IMR-90 (cell line): Measurements from ENCODE around the gene PRMT7. TPM values are rescaled to one million over a fixed set of nuclear protein-coding genes. Genes with fewer than 3 reads are reported as not detected.

Source experiments
- ATAC-seq: fragments of 200-7000 bp; cut with Tn5 transposase; 2 replicates; pipeline ENCODE4 v1.9.1; 2020; ENCODE audit warnings: low read depth, mild to moderate bottlenecking, moderate library complexity
- BruUV-seq: library from RNA; stranded (reverse); fragments of 400-500 nt; replicated peaks from 2 replicates; lab custom pipeline; 2021; lab: Mats Ljungman, UMichigan
- CTCF ChIA-PET: fragments of 300-600 bp; formaldehyde crosslinking; extraction: SDS; loops from one replicate; lab custom pipeline; 2021; ENCODE audit warnings: antibody characterized with exemption; lab: Yijun Ruan, JAX
- POLR2A ChIA-PET: fragments of 300-600 bp; sonication (Branson Sonifier 250); formaldehyde crosslinking; loops from one replicate; lab custom pipeline; 2022; ENCODE audit warnings: antibody characterized with exemption; ENCODE audit not compliant: unreplicated experiment; lab: Charles Lee
- DNase-seq: peaks from one replicate; pipeline ENCODE4 v3.0.0; 2013
- H2AFZ ChIP-seq: replicated peaks from 2 replicates; pipeline ENCODE3; 2013; ENCODE audit warnings: low read length, mild to moderate bottlenecking; ENCODE audit not compliant: poor library complexity
- H2AK5ac ChIP-seq: 2 replicates; pipeline ENCODE4 v1.6.1; 2013; ENCODE audit warnings: low read depth, low read length, inconsistent platforms
- H2AK9ac ChIP-seq: replicated peaks from 2 replicates; pipeline ENCODE3; 2013; ENCODE audit warnings: mild to moderate bottlenecking, low read depth, low read length, moderate library complexity; ENCODE audit not compliant: poor library complexity
- H2BK120ac ChIP-seq: 2 replicates; pipeline ENCODE4 v1.6.1; 2013; ENCODE audit warnings: low read depth, low read length, inconsistent platforms
- H2BK15ac ChIP-seq: 3 replicates; pipeline ENCODE4 v1.6.1; 2013; ENCODE audit warnings: low read depth, low read length, inconsistent platforms
- H2BK20ac ChIP-seq: 2 replicates; pipeline ENCODE4 v1.6.1; 2013; ENCODE audit warnings: low read depth, mild to moderate bottlenecking, inconsistent platforms, low read length, moderate library complexity
- H2BK5ac ChIP-seq: 2 replicates; pipeline ENCODE4 v1.6.1; 2013; ENCODE audit warnings: mild to moderate bottlenecking, low read depth, low read length, inconsistent platforms; ENCODE audit not compliant: poor library complexity, severe bottlenecking
- H3K14ac ChIP-seq: replicated peaks from 2 replicates; pipeline ENCODE4 v1.6.1; 2013; ENCODE audit warnings: low read depth, low read length, inconsistent platforms
- H3K18ac ChIP-seq: 2 replicates; pipeline ENCODE4 v1.6.1; 2013; ENCODE audit warnings: low read depth, low read length, control low read depth
- H3K23ac ChIP-seq: 2 replicates; pipeline ENCODE4 v1.6.1; 2013; ENCODE audit warnings: low read depth, low read length, inconsistent platforms
- H3K27ac ChIP-seq: 2 replicates; pipeline ENCODE4 v1.5.1; 2013; ENCODE audit warnings: mild to moderate bottlenecking, control low read depth, low read length; ENCODE audit not compliant: insufficient read depth
- H3K27me3 ChIP-seq: 2 replicates; pipeline ENCODE4 v1.6.1; 2013; ENCODE audit warnings: low read length; ENCODE audit not compliant: control insufficient read depth, insufficient read depth
- H3K36me3 ChIP-seq: 2 replicates; pipeline ENCODE4 v1.6.1; 2013; ENCODE audit warnings: low read length, mixed read lengths; ENCODE audit not compliant: control insufficient read depth, insufficient read depth
- H3K4ac ChIP-seq: 2 replicates; pipeline ENCODE4 v1.6.1; 2013; ENCODE audit warnings: low read depth, low read length, inconsistent platforms
- H3K4me1 ChIP-seq: 2 replicates; pipeline ENCODE4 v1.6.1; 2013; ENCODE audit warnings: low read length, mixed read lengths; ENCODE audit not compliant: control insufficient read depth, insufficient read depth
- H3K4me2 ChIP-seq: 2 replicates; pipeline ENCODE4 v1.6.1; 2013; ENCODE audit warnings: low read depth, mild to moderate bottlenecking, control low read depth, low read length, moderate library complexity
- H3K4me3 ChIP-seq: 2 replicates; pipeline ENCODE4 v1.5.1; 2013; ENCODE audit warnings: low read depth, mild to moderate bottlenecking, control low read depth, low read length, moderate library complexity; ENCODE audit not compliant: insufficient read depth
- H3K56ac ChIP-seq: 2 replicates; pipeline ENCODE4 v1.6.1; 2013; ENCODE audit warnings: low read length, inconsistent platforms; ENCODE audit not compliant: insufficient read depth; ENCODE audit errors: extremely low read depth
- H3K79me1 ChIP-seq, 2 experiments: 2 replicates each; pipeline ENCODE4 v1.6.1; 2013; ENCODE audit warnings: low read length in 2 of 2, inconsistent platforms in 1 of 2, low read depth in 1 of 2
- H3K9ac ChIP-seq: 2 replicates; pipeline ENCODE4 v1.6.1; 2013; ENCODE audit warnings: low read depth, low read length, control low read depth
- H3K9me1 ChIP-seq: 2 replicates; pipeline ENCODE4 v1.6.1; 2013; ENCODE audit warnings: low read length, inconsistent platforms; ENCODE audit not compliant: insufficient read depth
- H3K9me3 ChIP-seq: 2 replicates; pipeline ENCODE4 v1.6.1; 2013; ENCODE audit warnings: low read length; ENCODE audit not compliant: control insufficient read depth, insufficient read depth
- H4K20me1 ChIP-seq: 2 replicates; pipeline ENCODE4 v1.6.1; 2013; ENCODE audit warnings: low read length, inconsistent platforms; ENCODE audit not compliant: insufficient read depth
- H4K5ac ChIP-seq: 2 replicates; pipeline ENCODE4 v1.6.1; 2013; ENCODE audit warnings: mild to moderate bottlenecking, low read depth, low read length, control low read depth
- H4K8ac ChIP-seq, 2 experiments: 2 replicates each; pipeline ENCODE4 v1.6.1; 2013; ENCODE audit warnings: low read depth in 2 of 2, low read length in 2 of 2, control low read depth in 1 of 2, inconsistent platforms in 1 of 2
- H4K91ac ChIP-seq: 2 replicates; pipeline ENCODE4 v1.6.1; 2013; ENCODE audit warnings: low read depth, low read length, inconsistent platforms; ENCODE audit not compliant: insufficient read depth
- CEBPB ChIP-seq: IDR thresholded peaks from 2 replicates; pipeline ENCODE4 v1.6.1; 2012; ENCODE audit warnings: low read depth, low read length, improper control_type of control experiment
- CHD1 ChIP-seq: IDR thresholded peaks from 2 replicates; pipeline ENCODE4 v1.6.1; 2012; ENCODE audit warnings: low read depth, low read length, improper control_type of control experiment
- ELK1 ChIP-seq: fragments of 150-350 bp; IDR thresholded peaks from 2 replicates; pipeline ENCODE4 v1.6.1; 2016; ENCODE audit warnings: low read depth, mild to moderate bottlenecking, low read length, moderate library complexity, borderline replicate concordance
- FOS ChIP-seq: fragments of 150-350 bp; IDR thresholded peaks from 2 replicates; pipeline ENCODE4 v1.6.1; 2016; ENCODE audit warnings: low read depth, low read length
- MAFK ChIP-seq: IDR thresholded peaks from 2 replicates; pipeline ENCODE4 v1.6.1; 2012; ENCODE audit warnings: low read depth, low read length, improper control_type of control experiment
- MAZ ChIP-seq: IDR thresholded peaks from 2 replicates; pipeline ENCODE4 v1.6.1; 2012; ENCODE audit warnings: low read depth, mild to moderate bottlenecking, low read length, improper control_type of control experiment, moderate library complexity, borderline replicate concordance
- MXI1 ChIP-seq: IDR thresholded peaks from 2 replicates; pipeline ENCODE4 v1.6.1; 2012; ENCODE audit warnings: low read depth, mild to moderate bottlenecking, low read length, moderate library complexity, borderline replicate concordance
- NFE2L2 ChIP-seq: fragments of 150-350 bp; IDR thresholded peaks from 2 replicates; pipeline ENCODE4 v1.6.1; 2016; ENCODE audit warnings: low read depth, mild to moderate bottlenecking, low read length
- POLR2A ChIP-seq: IDR thresholded peaks from 2 replicates; pipeline ENCODE4 v1.6.1; 2012; ENCODE audit warnings: mild to moderate bottlenecking, low read depth, low read length
- RAD21 ChIP-seq: IDR thresholded peaks from 2 replicates; pipeline ENCODE4 v1.6.1; 2012; ENCODE audit warnings: low read length, improper control_type of control experiment
- RCOR1 ChIP-seq: IDR thresholded peaks from 2 replicates; pipeline ENCODE4 v1.6.1; 2012; ENCODE audit warnings: mild to moderate bottlenecking, low read length, improper control_type of control experiment; ENCODE audit not compliant: insufficient replicate concordance
- RFX5 ChIP-seq: IDR thresholded peaks from 2 replicates; pipeline ENCODE4 v1.8.0; 2012; ENCODE audit warnings: low read depth, mild to moderate bottlenecking, low read length, moderate library complexity
- SMC3 ChIP-seq: fragments of 150-350 bp; IDR thresholded peaks from 2 replicates; pipeline ENCODE4 v1.6.1; 2016; ENCODE audit warnings: low read depth, mild to moderate bottlenecking, antibody characterized with exemption, low read length, moderate library complexity
- USF2 ChIP-seq: fragments of 150-350 bp; IDR thresholded peaks from 2 replicates; pipeline ENCODE4 v1.6.1; 2017; ENCODE audit warnings: mild to moderate bottlenecking, antibody characterized with exemption, low read length, low read depth
- WGBS, 2 experiments: methylation state at CpG; one replicate each; pipeline versions ENCODE4 v1.1.5 to v1.1.7; 2013; ENCODE audit warnings: missing lambda C conversion rate in 2 of 2; ENCODE audit not compliant: insufficient read length in 1 of 2; ENCODE audit errors: extremely low coverage in 2 of 2; 5-methylcytosine and 5-hydroxymethylcytosine counted together
- dilution Hi-C: fragments of 300-500 bp; cut with HindIII; formaldehyde crosslinking; loops from one replicate; pipeline ENCODE4 v1.14.3; 2018; ENCODE audit warnings: low sequenced_read_pairs; ENCODE audit not compliant: unreplicated experiment
- in situ Hi-C: fragments of 300-500 bp; cut with MboI; formaldehyde crosslinking; loops from 3 replicates; pipeline ENCODE4 v1.14.3; 2019; ENCODE audit warnings: low sequenced_read_pairs, inconsistent platforms, mixed read lengths
- intact Hi-C: fragments of 100-400 bp; cut with micrococcal nuclease; formaldehyde crosslinking; loops from 2 replicates; pipeline ENCODE4 v1.10.0; 2022
- polyA plus RNA-seq, 3 experiments: library from polyadenylated mRNA; depleted of rRNA; stranded (reverse); fragments of >200 nt; gene quantifications; 2 replicates each; pipeline ENCODE4 v1.2.3, GENCODE V29; 2012; ENCODE audit warnings: low replicate concordance in 1 of 3
- total RNA-seq: library from RNA; depleted of rRNA; stranded (reverse); fragments of >200 nt; gene quantifications from 2 replicates; pipeline ENCODE4 v1.2.3, GENCODE V29; 2012

PRMT7 gene
- total and polyA plus RNA-seq, 2 of the 4 experiments (the other 2 are of a cell fraction): 63.1 to 68.6 TPM

- Histone ChIP-seq H2BK120ac (no peak overlapping the region), H3K4me3 (no peak overlapping the region), H3K9me1 (peaks cover 8% of the 10 kb centered on the region; the same call in 1 of the 2 replicates), H4K8ac (no peak overlapping the region), H2BK20ac (no peak overlapping the region), H3K27me3 (no peaks in the 10 kb centered on the region), H3K36me3 (peaks cover 55% of the 10 kb centered on the region), H3K79me1 (peaks cover 15 to 58% of the 10 kb centered on the region in 2 experiments; a peak in 3 of 4 replicates), H3K27ac (no peak overlapping the region), H4K20me1 (peaks cover 14% of the 10 kb centered on the region; the same call in 1 of the 2 replicates), H3K9me3 (no peaks in the 10 kb centered on the region), H2AK9ac (no peak overlapping the region), H4K5ac (no peak overlapping the region), H3K14ac (no peak overlapping the region), H3K9ac (no peak overlapping the region), H3K4ac (no peak overlapping the region), H2AK5ac (no peak overlapping the region), H3K4me2 (no peak overlapping the region), H2BK15ac (no peak overlapping the region), H3K4me1 (peaks cover 7% of the 10 kb centered on the region; the same call in 1 of the 2 replicates), H3K18ac (no peak overlapping the region), H3K23ac (no peak overlapping the region), H3K56ac (no peak overlapping the region), H2BK5ac (no peak overlapping the region), H4K91ac (no peak overlapping the region), H2AFZ (no peak overlapping the region)
- DNase-seq: no peak
- ChIA-PET POLR2A (interaction anchor here (1.1 kb wide), 1 partner anchor 11 kb away, joined by 3 read pairs; the partner anchor contains the start of genes PRMT7 and SLC7A6OS), CTCF (interaction anchor here (0.7 to 1.1 kb wide), 2 partner anchors 12 kb away, joined by 3 read pairs; no protein-coding TSS in a partner anchor)
- 92% methylated on average over 4 of the region's 11 CpGs; no CpG with 5 or more reads in 1 of the 2 experiments for WGBS, 2 experiments
- in situ Hi-C loops (no loop called here), dilution Hi-C loops (no loop called here), intact Hi-C loops (loop anchor here (5.0 kb wide), 1 partner anchor 38 kb away; the partner anchor contains the start of gene SLC7A6)
- no peak for ATAC-seq
- BruUV-seq: TSS peak; percentile 36
- TF ChIP-seq SMC3 (no peak), CHD1 (no peak), CEBPB (no peak), RAD21 (no peak), NFE2L2 (no peak), POLR2A (no peak), ELK1 (no peak), RCOR1 (no peak), FOS (no peak), USF2 (no peak), RFX5 (no peak), MXI1 (no peak), MAZ (no peak), MAFK (no peak)
These were observed 11.0 kb upstream of the PRMT7 start for GRCh38 chr16:68299571-68300453.
